Kidney tubule cell (primary cell): ENCODE data around the gene YWHAB.
A peak's percentile ranks its signal among the peaks of the same experiment; 100 is the strongest.
"Not testable (repeated sequence)": the region's sequence is repeated elsewhere in the genome, so short reads cannot be mapped to it uniquely, and the experiment has no call there.

ENCODE experiments used
- DNase-seq: peaks from one replicate; pipeline ENCODE4 v3.0.0-alpha.2; 2018; ENCODE audit warnings: low spot score

YWHAB gene

DNA sequence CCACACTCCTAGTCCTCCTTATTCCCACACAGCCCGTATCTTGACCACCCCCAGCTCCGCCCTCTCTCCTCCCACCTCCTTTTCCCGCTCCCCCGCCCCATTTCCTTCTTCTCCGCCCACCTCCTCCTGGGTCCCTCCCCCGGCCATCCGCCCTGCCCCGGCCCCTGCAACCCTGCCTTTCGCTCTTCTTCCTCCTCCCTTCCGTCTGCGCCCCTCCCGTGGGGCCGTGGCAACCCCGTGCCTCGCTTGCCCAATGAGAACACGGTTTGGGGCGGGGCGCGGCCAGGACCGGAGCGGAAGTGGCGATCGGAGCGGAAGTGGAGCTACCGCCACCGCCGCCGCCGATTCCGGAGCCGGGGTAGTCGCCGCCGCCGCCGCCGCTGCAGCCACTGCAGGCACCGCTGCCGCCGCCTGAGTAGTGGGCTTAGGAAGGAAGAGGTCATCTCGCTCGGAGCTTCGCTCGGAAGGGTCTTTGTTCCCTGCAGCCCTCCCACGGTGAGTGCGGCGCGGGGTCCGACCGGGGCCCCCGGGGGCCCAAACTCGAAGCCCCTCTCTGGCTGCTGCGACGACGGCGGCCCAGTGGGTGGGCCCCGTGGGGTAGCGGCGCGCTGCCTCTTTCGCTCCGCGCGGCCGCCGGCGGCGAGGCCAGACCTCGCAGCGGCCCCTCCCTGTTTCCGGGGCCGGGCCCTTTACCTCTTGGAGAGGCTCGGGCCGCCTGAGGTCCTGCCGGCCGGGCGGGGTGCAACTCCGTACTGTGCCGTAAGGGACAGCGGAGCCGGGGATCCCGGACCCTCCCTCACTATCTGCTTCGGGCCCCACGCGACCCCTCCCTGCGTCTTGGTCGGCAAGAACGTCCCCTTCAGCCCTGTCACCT, at the start of gene YWHAB:
Gene YWHAB (plus strand): TSS at position 314 of the 874 bp plus-strand sequence. CDS start 15,829 bp downstream, outside the sequence.
- DNase-seq = peak; percentile 99

GRCh38 chr20:44836601-44837120, 48.8 kb upstream of the YWHAB start:
- no peak for DNase-seq

GRCh38 chr20:44837946-44838345, 47.6 kb upstream of the YWHAB start:
- DNase-seq = no peak

- DNase-seq = no peak
Observed at GRCh38 chr20:44838521-44838920, 47.0 kb upstream of the YWHAB start.

- DNase-seq = no peak
Observed at GRCh38 chr20:44839481-44839880, 46.0 kb upstream of the YWHAB start.

- no peak for DNase-seq
Observed at GRCh38 chr20:44840826-44841225, 44.7 kb upstream of the YWHAB start.

GRCh38 chr20:44841955-44842354, 43.5 kb upstream of the YWHAB start:
- no peak for DNase-seq

GRCh38 chr20:44843876-44844275, 41.6 kb upstream of the YWHAB start:
- no peak for DNase-seq

DNA sequence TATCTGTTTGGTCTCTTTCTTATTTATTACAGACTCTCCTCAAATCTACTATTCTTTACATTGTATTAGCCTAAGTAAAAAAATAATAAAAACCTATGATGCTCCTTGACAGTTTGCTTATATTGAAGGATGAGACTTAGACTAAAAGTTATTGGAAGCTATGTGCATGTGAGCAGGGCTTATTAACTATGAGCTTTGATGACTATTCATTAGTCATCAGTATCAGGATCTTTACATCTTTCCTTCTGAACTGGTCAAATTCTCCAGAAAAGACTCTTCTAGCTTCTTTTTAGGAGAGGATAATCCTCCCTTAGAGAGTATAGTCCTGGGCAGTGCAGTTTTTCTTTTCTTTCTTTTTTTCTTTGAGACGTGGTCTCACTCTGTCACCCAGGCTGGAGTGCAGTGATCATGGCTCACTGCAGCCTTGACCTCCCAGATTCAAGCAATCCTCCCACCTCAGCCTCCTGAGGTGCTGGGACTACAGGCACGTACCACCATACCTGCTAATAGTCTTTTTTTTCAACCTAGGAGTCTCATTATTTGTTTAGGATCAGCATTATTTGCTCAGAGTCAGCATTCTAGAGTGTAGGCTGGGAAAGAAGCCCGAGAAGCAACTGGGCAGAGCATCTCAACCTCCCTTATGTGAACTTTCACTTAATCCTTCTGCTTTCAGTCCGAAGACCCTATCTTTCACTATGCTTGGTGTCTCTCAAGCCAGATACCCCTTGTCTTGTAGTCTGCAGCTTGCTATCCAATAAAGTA, 37.1 kb upstream of the YWHAB start:
- no peak for DNase-seq

GRCh38 chr20:44849703-44850102, 35.8 kb upstream of the YWHAB start:
- DNase-seq = no peak

- DNase-seq = no peak
Observed at GRCh38 chr20:44850272-44850671, 35.2 kb upstream of the YWHAB start.

DNA sequence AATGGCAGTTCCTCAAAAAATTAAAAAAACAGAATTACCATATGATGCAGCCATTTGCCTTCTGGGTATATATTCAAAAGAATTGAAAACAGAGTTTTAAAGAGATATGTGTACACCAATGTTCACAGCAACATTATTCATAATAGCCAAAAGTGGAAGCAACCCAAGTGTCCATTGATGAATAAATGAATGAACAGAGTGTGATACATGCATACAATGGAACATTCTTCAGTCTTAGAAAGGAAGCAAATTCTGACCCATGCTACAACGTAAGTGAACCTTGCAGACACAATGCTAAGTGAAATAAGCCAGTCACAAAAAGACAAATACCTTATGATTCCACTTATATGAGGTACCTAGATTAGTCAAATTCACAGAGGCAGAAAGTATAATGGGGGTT, 34.7 kb upstream of the YWHAB start:
- DNase-seq = no peak

DNA sequence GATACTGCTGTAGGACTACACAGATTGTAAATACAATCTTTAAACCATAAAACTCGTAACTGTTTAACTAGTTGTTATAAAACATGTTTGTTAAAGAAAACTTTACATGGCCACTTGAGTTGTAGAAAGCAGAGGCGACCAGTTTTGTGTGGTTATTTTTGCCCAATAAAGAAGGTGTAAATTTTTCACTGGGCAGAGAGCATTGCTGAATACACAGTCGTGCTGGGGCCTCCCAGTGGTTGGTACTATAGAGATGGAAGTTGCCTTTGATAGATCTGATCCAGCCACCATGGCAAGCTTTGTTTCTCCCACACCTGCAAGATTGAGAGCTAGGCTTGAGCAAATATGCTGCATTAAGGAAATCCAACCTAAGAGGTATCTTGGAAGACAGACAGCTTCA, 34.0 kb upstream of the YWHAB start:
- no peak for DNase-seq

- no peak for DNase-seq
Observed at GRCh38 chr20:44856442-44856841, 29.1 kb upstream of the YWHAB start.

- DNase-seq = no peak
Observed at GRCh38 chr20:44856856-44857448, 28.6 kb upstream of the YWHAB start.

DNA sequence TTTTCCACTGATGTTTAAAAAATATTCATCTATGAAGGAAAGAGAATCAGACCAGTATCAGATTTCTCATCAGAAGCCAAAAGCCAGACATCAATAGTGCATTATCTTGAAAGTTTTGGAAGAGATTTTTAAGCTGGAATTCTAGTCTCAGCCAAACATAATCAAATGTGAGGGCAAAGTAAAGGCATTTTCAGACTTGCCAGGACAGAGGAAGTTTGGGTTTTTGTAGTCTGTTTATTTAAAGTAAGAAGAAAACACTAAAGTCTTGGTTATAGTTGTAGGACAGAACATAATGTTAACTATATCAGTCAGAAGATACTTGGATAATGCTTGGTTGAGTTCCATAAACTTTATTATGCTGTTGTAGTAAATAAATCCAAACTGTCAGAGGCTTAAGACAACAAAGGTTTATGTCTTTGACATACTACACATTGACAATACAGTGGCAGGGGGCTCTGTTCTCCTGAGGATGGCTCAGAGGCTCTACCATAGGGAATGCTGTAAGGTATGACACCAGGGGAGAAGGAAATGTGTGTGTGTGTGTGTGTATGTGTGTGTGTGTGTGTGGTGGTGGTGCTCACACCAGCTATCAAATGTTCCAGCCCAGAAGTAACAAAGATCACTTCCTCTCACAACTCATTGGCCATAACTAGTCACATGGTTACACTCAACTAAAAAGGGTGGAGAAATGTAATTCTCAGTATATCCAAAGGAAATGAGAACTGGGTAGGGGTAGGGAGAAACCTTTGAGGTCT, 26.7 kb upstream of the YWHAB start:
- DNase-seq = no peak

GRCh38 chr20:44861531-44862006, 23.9 kb upstream of the YWHAB start:
- peak; percentile 75 for DNase-seq

GRCh38 chr20:44862286-44862685, 23.2 kb upstream of the YWHAB start:
- no peak for DNase-seq

DNA sequence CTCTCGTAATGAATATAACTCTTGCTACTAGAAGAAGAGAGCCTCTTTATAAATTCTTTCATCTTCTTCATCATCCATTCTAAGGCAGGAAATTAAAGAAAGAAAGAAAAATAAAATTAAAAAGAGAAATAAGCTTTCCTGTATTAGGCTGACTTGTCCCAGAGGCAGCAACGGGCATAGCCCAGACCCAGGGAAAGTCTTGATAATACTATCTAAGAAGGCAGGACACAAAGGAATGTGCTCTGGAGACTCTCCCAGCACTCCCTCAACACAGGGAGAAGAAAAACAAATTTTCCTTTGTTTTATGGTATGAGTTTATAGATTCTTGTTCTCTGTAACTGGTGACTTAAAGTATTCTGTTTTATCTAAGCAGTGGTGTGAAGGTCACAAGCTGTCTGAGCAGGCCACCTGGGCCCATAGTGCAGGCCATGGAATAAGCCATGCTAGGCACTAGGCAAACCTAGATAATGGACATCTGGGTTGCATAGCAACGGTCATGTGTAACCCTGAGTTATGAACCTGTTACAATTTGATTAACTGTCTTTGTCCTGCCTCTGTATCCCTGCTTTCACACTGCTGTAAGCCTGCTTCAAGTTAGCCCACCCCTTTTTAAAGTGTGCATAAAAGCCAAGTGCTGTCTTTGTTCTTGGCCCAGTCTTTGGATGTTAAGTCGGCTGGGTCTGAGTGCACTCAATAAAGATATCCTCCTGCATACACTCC, 22.0 kb upstream of the YWHAB start:
- DNase-seq = not testable (repeated sequence)

DNA sequence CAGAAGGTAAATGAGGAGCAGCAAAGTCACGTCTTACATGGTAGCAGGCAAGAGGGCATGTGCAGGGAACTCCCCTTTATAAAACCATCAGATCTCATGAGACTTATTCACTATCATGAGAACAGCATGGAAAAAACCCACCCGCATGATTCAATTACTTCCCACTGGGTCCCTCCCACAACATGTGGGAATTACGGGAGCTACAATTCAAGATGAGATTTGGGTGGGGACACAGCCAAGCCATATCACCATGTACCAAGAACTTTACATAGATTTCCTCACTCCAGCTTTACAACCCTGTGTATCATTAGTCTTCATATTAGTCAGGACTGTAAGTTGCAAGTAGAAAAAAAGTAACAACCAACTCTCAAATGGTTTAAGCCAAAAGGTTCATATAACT, 21.0 kb upstream of the YWHAB start:
- not testable (repeated sequence) for DNase-seq
